WI38 (cell line): ENCODE data around the gene FYCO1.

Experiments used
- H3K4me3 ChIP-seq: 2 replicates; pipeline ENCODE4 v1.5.1; 2011; ENCODE audit warnings: low read depth, mild to moderate bottlenecking, control low read depth, low read length
- TF ChIP-seq, protein P1 (sequence below): IDR thresholded peaks from 2 replicates; pipeline ENCODE4 v1.5.1; 2012; ENCODE audit warnings: low read depth, mild to moderate bottlenecking, control low read depth, low read length

The FYCO1 gene

DNA sequence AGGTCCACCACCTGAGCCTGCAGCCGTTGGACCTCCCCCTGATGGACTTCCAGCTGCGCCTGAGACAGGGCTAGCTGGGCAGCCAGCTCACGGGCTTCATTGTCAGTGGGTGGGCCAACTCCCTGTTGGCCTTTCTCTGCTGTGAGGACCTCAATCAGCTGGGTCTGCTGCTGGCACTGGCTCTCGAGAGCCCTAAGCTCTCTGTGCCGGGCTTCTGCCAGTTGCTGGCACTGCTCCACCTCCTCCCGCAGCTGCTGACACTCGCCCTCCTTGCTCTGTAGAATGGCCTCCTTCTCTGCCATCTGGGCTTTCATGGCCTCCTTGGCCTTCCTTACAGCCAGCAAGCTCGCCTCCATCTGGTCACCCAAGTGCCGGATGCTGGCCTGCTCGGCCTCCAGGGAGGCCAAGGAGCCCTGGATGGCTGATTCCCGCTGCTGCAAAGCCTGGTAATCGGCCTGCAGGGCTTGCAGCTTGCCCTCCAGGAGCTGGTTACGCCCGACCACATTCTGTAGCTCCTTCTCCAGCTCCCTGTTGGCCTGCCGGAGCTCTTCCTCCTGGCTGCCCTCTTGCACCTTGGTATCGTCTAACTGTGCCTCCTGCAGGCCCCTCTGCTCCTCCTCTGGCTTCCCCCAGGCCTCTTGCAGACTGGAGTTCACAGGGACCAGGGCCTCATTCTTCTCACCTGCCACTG lies 28.5 kb downstream of the FYCO1 start:
- no peak overlapping the region for H3K4me3 ChIP-seq

GRCh38 chr3:45966371-45966791 lies 29.2 kb downstream of the FYCO1 start:
- TF ChIP-seq, protein P1, sequence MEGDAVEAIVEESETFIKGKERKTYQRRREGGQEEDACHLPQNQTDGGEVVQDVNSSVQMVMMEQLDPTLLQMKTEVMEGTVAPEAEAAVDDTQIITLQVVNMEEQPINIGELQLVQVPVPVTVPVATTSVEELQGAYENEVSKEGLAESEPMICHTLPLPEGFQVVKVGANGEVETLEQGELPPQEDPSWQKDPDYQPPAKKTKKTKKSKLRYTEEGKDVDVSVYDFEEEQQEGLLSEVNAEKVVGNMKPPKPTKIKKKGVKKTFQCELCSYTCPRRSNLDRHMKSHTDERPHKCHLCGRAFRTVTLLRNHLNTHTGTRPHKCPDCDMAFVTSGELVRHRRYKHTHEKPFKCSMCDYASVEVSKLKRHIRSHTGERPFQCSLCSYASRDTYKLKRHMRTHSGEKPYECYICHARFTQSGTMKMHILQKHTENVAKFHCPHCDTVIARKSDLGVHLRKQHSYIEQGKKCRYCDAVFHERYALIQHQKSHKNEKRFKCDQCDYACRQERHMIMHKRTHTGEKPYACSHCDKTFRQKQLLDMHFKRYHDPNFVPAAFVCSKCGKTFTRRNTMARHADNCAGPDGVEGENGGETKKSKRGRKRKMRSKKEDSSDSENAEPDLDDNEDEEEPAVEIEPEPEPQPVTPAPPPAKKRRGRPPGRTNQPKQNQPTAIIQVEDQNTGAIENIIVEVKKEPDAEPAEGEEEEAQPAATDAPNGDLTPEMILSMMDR = no peak
- no peak overlapping the region for H3K4me3 ChIP-seq

More for the DNA sequence above, 28.5 kb downstream of the FYCO1 start:
- TF ChIP-seq, protein P1 = no peak

- TF ChIP-seq, protein P1 = no peak
Measured at GRCh38 chr3:45965653-45966052, 30.0 kb downstream of the FYCO1 start.

GRCh38 chr3:45965253-45965652 lies 30.4 kb downstream of the FYCO1 start:
- H3K4me3 ChIP-seq = no peak overlapping the region
- TF ChIP-seq, protein P1 = no peak

More at GRCh38 chr3:45965653-45966052, 30.0 kb downstream of the FYCO1 start:
- H3K4me3 ChIP-seq = no peak overlapping the region

GRCh38 chr3:45964139-45964538 lies 31.5 kb downstream of the FYCO1 start:
- no peak overlapping the region for H3K4me3 ChIP-seq
- TF ChIP-seq, protein P1 = no peak

GRCh38 chr3:45962033-45962432 lies 33.6 kb downstream of the FYCO1 start:
- no peak overlapping the region for H3K4me3 ChIP-seq
- TF ChIP-seq, protein P1 = no peak

DNA sequence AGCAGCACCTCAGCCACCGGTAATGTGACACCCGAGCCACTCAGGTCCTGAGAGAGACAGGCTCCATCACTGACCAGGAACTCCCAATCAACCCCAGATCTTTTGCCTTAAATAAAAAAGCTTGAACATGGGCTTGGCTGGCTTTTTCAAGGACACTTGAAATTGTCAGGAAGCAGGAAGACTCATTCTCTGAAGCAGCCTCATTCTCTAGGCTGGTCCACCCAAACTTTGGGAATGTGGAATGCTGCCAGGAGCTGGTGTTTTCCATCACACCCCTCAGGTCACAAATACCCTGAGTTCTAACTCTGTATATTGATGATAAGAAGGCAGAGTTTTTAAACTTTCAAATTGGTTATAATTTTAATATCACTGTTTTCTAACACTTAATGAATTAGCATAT lies 35.3 kb downstream of the FYCO1 start:
- TF ChIP-seq, protein P1 = no peak
- H3K4me3 ChIP-seq = no peak overlapping the region
